H1 (cell line): ENCODE results near the gene KIT.

Experiments
- CHD1 ChIP-seq: IDR thresholded peaks from 2 replicates; pipeline ENCODE4 v1.6.1; 2012; ENCODE audit warnings: low read depth, low read length, improper control_type of control experiment
- CTCF ChIP-seq, 3 experiments: IDR thresholded peaks; 1 replicate in 2 of 3; 2 replicates in 1 of 3; pipeline versions ENCODE4 v1.5.1 to v1.6.1; 2011; ENCODE audit warnings: low read length in 3 of 3, mild to moderate bottlenecking in 3 of 3, inconsistent platforms in 2 of 3, low read depth in 1 of 3, moderate library complexity in 1 of 3; ENCODE audit not compliant: insufficient read depth in 1 of 3; ENCODE audit errors: control extremely low read depth in 1 of 3
- EZH2 ChIP-seq: fragments of 200-600 bp; sonication (generic); IDR thresholded peaks from 2 replicates; pipeline ENCODE4 v1.7.1; 2012; ENCODE audit warnings: low read depth, mild to moderate bottlenecking, moderate library complexity, low read length, inconsistent platforms; ENCODE audit not compliant: severe bottlenecking
- RAD21 ChIP-seq, 2 experiments: IDR thresholded peaks in 1 of 2; conservative IDR thresholded peaks in 1 of 2; 2 replicates each; pipeline ENCODE4 v1.6.1; 2011; ENCODE audit warnings: low read depth in 2 of 2, low read length in 2 of 2, improper control_type of control experiment in 1 of 2, inconsistent platforms in 1 of 2, mild to moderate bottlenecking in 1 of 2, moderate library complexity in 1 of 2
- SP4 ChIP-seq: IDR thresholded peaks from 2 replicates; pipeline ENCODE4 v1.6.1; 2012; ENCODE audit warnings: low read length, inconsistent platforms
- TAF1 ChIP-seq: IDR thresholded peaks from 2 replicates; pipeline ENCODE4 v1.6.1; 2011; ENCODE audit warnings: mild to moderate bottlenecking, low read depth, low read length
- ZNF274 ChIP-seq: IDR thresholded peaks from 2 replicates; pipeline ENCODE4 v1.7.0; 2012; ENCODE audit warnings: low read length, borderline replicate concordance; ENCODE audit errors: extremely low read depth
- TF ChIP-seq, protein P1 (sequence below): IDR thresholded peaks from 2 replicates; pipeline ENCODE4 v1.6.1; 2011; ENCODE audit warnings: low read length, improper control_type of control experiment

DNA sequence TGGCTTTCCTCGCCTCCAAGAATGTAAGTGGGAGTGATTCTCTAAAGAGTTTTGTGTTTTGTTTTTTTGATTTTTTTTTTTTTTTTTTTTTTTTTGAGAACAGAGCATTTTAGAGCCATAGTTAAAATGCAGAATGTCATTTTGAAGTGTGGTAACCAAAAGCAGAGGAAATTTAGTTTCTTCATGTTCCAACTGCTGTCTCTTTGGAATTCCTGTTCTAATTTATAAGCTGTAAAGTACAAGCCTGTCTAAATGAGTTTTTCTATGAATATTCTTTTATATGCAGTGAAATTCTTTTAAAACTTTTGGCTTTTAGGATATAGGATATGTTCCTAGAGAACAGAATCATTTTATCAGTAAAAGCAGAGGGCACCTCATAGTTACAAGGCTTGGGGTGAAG lies 74.2 kb downstream of the KIT start:
- TF ChIP-seq EZH2 (no peak), SP4 (no peak), TAF1 (no peak), CTCF (IDR thresholded peaks at IDR 0.05; ENCODE audit: control extremely low read depth in 1 of 3, insufficient read depth in 1 of 3, low read depth in 1 of 3, low read length in 3 of 3) (no peak), RAD21 (IDR thresholded peaks at IDR 0.05 in 1 of 2, conservative IDR thresholded peaks at IDR 0.05 in 1 of 2; ENCODE audit: low read depth in 2 of 2, low read length in 2 of 2) (no peak), ZNF274 (no peak), CHD1 (no peak)
- TF ChIP-seq, protein P1, sequence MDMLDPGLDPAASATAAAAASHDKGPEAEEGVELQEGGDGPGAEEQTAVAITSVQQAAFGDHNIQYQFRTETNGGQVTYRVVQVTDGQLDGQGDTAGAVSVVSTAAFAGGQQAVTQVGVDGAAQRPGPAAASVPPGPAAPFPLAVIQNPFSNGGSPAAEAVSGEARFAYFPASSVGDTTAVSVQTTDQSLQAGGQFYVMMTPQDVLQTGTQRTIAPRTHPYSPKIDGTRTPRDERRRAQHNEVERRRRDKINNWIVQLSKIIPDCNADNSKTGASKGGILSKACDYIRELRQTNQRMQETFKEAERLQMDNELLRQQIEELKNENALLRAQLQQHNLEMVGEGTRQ = no peak
